ENCODE results near the gene MPV17. TPM values are rescaled to one million over a fixed set of nuclear protein-coding genes. Genes with fewer than 3 reads are reported as not detected.
A peak's percentile ranks its signal among the peaks of the same experiment; 100 is the strongest.

MPV17 gene, protein sequence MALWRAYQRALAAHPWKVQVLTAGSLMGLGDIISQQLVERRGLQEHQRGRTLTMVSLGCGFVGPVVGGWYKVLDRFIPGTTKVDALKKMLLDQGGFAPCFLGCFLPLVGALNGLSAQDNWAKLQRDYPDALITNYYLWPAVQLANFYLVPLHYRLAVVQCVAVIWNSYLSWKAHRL
- 75.9 TPM for polyA plus RNA-seq (2013, experiment 1 of 2)
- polyA plus RNA-seq (2013, experiment 2 of 2): 63.6 TPM

DNA sequence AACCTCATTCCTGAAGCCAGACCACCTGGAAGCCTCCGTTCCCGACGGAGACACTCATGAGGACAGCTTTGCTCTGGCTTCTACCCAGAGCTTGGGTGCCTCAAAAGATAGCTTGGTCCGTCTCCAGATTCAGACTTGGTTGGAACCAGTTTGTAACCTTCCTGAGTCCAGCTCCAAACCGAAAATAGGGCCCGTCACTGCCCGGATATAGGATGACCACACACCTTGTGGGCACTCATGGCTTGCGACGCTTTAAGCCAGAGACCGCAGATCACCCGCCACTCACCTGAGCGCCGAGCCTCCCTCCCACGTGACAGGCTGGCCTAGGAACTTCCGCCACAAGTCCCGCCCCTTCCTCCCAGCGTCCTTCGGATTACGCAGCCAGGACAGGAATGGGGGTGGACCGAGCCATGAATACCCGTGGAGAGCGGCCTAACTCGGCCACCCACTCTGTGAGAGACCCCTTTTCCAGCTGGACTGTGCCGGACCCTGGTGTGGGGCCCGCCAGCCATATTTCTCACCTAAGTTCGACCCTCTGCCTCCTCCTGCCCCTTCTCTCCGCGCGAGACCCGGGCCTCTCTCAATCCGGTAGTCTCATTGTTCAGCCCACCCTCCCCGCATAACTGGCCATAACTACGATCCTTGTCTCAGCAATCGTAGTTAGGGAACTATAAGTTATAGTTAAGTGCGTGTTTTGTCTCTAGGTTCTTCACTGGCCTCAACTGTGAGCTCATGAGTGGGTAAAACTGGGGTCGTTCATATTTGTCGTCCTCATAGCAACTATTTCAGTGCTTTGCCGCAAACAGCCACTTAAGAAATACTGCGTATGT is at the start of gene MPV17:
Gene MPV17, minus strand, starts transcription at position 332 of the 830 bp plus-strand sequence. CDS start 580 bp downstream, outside the sequence.
- peaks cover 16% of the 10 kb centered on the region for H3K36me3 ChIP-seq (ENCODE audit: control insufficient read depth, insufficient read depth, low read length)
- no peaks in the 10 kb centered on the region for H3K9me3 ChIP-seq (ENCODE audit: control insufficient read depth, low read length)
- 2 to 3% methylated on average over 24 to 33 of the region's 39 CpGs for WGBS, 2 experiments (ENCODE audit: insufficient coverage in 2 of 2)
- peak within 1 kb of the TSS; percentile 89 for H3K4me3 ChIP-seq (ENCODE audit: extremely low read depth, insufficient read depth, low read length, poor library complexity, severe bottlenecking)
- H3K27ac ChIP-seq (ENCODE audit: low read depth, low read length, severe bottlenecking): peak within 1 kb of the TSS; percentile 97
- peaks cover 17% of the 10 kb centered on the region for H3K4me1 ChIP-seq (ENCODE audit: control insufficient read depth, insufficient read depth, low read length, poor library complexity, severe bottlenecking)

DNA sequence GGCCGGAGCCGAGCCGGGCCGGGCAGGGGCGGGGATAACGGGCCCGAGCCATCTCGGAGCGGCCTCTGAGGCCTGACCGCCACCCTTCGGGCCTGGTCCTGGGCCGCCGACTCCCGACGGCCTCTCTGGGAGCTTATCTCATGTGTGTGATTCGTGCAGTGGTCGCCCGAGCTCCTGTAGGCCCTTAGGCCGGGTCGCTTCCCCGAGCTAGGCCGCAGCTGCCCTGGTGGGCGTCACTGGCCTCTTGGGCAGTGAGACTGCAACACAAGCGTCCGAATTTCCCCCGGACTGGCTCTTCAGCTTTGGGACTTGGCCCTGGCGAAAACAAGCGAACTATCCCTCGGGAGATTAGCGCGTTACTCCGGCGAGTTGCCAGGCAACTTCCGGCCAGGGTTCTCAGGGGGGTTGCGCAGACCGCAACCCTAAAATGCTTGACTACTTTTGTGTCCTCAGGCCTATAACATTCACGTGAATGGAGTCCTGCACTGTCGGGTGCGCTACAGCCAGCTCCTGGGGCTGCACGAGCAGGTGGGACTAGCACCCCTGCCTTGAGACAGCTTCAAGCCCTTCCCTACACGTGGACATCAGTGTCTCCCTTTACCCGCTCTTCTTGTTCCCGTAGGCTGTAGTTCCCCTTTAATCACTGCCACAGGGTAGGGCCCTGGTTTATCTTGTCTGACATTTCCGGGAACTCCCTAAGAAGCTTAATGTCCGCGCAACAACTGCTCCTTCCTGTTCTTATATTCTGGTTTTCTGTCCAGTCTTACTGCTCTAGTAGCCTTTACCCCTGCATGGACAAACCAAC is 48.1 kb upstream of the MPV17 start:
- Histone ChIP-seq H3K36me3 (ENCODE audit: control insufficient read depth, insufficient read depth, low read length) (peaks cover 72% of the 10 kb centered on the region), H3K27ac (ENCODE audit: low read depth, low read length, severe bottlenecking) (peak overlapping the region; percentile 78), H3K4me1 (ENCODE audit: control insufficient read depth, insufficient read depth, low read length, poor library complexity, severe bottlenecking) (peaks cover 6% of the 10 kb centered on the region), H3K4me3 (ENCODE audit: extremely low read depth, insufficient read depth, low read length, poor library complexity, severe bottlenecking) (peak overlapping the region; percentile 97), H3K9me3 (ENCODE audit: control insufficient read depth, low read length) (no peaks in the 10 kb centered on the region)
- WGBS, 2 experiments (ENCODE audit: insufficient coverage in 2 of 2): 5 to 6% methylated on average over 45 to 46 of the region's 46 CpGs

DNA sequence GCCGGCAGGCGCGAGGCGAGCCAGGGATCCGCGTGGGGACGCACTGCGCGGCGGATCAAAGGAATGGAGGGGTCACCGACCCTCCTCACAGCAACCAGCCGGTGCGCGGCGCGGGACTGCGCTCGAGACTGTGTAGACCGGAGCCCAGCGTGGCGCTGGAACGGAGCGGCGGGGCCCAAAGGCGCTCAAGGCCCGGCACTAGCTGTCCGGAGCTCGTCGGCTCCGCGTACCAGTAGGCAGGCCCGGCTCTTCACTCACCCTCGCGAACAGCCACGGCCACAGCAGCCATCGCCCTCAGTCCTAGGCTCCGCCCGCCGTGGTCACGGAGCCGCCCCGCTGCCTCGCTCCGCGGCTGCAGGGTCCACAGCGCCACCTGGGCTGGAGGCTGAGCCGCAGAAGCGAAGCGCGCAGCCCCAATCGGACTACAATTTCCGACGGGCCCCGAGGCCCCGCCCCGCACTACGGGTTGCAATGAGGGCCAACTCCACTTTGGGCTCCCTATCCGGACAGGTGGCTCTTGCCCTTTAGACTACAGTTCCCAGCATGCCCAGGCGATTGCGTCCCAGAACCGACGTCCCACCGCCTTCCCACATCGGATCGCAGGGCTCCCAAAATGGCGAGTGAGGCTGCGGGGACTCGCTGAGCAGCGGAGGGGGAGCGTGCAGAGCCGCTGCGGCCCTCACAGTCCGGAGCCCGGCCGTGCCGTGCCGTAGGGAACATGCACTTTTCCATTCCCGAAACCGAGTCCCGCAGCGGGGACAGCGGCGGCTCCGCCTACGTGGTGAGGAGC is 47.3 kb upstream of the MPV17 start, which contains the start of the genes EIF2B4 and SNX17:
Gene EIF2B4, minus strand, starts transcription at position 313 of the 790 bp plus-strand sequence. Its CDS starts 24 bp downstream, at position 289.
Gene SNX17, plus strand, starts transcription at position 591 of the 790 bp plus-strand sequence. Its CDS starts 128 bp downstream, at position 719.
- H3K36me3 ChIP-seq (ENCODE audit: control insufficient read depth, insufficient read depth, low read length): peaks cover 72% of the 10 kb centered on the region
- 0% methylated on average over 70 to 85 of the region's 85 CpGs for WGBS, 2 experiments (ENCODE audit: insufficient coverage in 2 of 2)
- peak within 1 kb of the TSS; percentile 78 for H3K27ac ChIP-seq (ENCODE audit: low read depth, low read length, severe bottlenecking)
- H3K4me1 ChIP-seq (ENCODE audit: control insufficient read depth, insufficient read depth, low read length, poor library complexity, severe bottlenecking): peaks cover 6% of the 10 kb centered on the region
- H3K9me3 ChIP-seq (ENCODE audit: control insufficient read depth, low read length): no peaks in the 10 kb centered on the region
- H3K4me3 ChIP-seq (ENCODE audit: extremely low read depth, insufficient read depth, low read length, poor library complexity, severe bottlenecking): peak within 1 kb of the TSS; percentile 97

DNA sequence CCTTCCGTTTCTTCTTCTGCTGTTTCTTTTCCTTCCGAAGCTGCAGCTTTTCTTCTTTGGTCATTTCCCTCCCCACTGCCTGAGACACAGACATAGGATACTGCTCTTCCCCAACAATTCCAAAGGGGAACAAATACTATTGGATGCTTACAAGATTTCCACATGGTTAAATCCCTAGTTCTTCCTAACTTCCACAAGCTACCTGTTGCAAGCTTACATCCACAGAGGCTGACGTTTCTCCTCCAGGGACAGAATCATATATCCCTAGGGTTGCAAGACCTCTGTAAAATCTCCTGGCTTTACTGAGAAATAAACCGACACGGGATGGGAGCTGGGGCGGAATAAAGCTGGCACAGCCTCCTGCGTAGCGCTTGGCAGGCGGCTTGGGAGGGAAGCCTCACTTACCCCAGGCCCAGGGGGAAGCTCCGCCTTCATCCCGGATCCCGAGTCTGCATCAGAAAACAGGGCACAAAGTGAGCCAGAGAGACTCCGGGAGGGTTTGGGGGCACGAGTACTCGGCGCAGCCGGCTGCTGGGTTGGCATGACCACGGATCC is 46.7 kb upstream of the MPV17 start:
- Histone ChIP-seq H3K9me3 (ENCODE audit: control insufficient read depth, low read length) (no peaks in the 10 kb centered on the region), H3K36me3 (ENCODE audit: control insufficient read depth, insufficient read depth, low read length) (peaks cover 72% of the 10 kb centered on the region), H3K27ac (ENCODE audit: low read depth, low read length, severe bottlenecking) (peak overlapping the region; percentile 76), H3K4me3 (ENCODE audit: extremely low read depth, insufficient read depth, low read length, poor library complexity, severe bottlenecking) (peak overlapping the region; percentile 97), H3K4me1 (ENCODE audit: control insufficient read depth, insufficient read depth, low read length, poor library complexity, severe bottlenecking) (peaks cover 6% of the 10 kb centered on the region)
- WGBS, 2 experiments (ENCODE audit: insufficient coverage in 2 of 2): 2 to 6% methylated on average over 17 to 18 of the region's 18 CpGs

DNA sequence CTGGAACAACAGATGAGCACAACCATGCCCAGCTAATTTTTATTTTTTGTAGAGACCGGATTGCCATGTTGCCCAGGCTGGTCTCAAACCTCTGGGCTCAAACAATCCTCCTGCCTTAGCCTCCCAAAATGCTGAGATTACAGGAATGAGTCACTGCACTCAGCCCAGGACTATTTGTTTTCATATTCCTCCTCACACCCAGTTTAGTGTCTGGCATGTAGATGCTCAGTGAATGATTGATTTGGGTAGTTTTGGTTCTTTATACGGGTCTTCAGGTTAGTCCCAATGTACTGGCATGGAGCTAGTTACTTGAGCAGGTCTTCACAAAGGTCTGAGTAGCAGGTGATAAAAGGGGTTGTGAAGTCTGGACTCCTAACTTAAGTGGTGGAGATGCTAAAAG is 41.0 kb upstream of the MPV17 start:
- Histone ChIP-seq H3K4me1 (ENCODE audit: control insufficient read depth, insufficient read depth, low read length, poor library complexity, severe bottlenecking) (no peaks in the 10 kb centered on the region), H3K4me3 (ENCODE audit: extremely low read depth, insufficient read depth, low read length, poor library complexity, severe bottlenecking) (no peak overlapping the region), H3K9me3 (ENCODE audit: control insufficient read depth, low read length) (no peaks in the 10 kb centered on the region), H3K36me3 (ENCODE audit: control insufficient read depth, insufficient read depth, low read length) (peaks cover 75% of the 10 kb centered on the region), H3K27ac (ENCODE audit: low read depth, low read length, severe bottlenecking) (no peak overlapping the region)
- WGBS, 2 experiments (ENCODE audit: insufficient coverage in 2 of 2): 88 to 100% methylated on average over 1 to 2 of the region's 2 CpGs

DNA sequence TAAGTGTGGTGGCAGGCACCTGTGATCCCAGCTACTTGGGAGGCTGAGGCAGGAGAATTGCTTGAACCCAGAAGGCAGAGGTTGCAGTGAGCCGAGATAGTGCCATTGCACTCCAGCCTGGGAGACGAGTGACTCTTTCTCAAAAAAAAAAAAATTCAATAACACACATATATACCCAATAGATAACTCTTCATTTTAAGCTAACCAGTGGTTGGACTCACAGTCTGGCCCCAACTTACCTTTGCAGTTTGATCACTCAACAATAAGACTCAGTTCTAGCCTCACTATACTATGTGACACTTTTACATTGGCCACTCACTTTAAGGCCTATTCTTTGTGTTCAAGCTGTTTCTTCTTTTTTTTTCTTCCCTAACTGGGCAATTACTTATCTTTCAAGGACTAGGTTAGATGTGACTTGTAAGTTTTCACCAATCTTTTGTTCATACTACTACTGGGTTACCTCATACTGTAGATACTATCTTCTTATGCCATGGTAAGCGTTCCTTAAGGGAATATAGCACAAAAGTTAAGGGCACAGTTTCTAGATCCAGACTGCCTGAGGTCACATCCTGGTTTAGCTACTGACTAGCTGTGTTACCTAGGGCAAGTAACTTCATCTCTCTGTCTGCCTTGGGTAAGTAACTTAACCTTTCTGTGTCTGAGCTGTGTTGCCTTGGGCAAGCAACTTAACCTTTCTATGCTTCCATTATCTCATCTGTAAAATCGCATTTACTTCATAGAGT is 40.0 kb upstream of the MPV17 start:
- WGBS, 2 experiments (ENCODE audit: insufficient coverage in 2 of 2): 92 to 100% methylated on average over 1 to 3 of the region's 4 CpGs

DNA sequence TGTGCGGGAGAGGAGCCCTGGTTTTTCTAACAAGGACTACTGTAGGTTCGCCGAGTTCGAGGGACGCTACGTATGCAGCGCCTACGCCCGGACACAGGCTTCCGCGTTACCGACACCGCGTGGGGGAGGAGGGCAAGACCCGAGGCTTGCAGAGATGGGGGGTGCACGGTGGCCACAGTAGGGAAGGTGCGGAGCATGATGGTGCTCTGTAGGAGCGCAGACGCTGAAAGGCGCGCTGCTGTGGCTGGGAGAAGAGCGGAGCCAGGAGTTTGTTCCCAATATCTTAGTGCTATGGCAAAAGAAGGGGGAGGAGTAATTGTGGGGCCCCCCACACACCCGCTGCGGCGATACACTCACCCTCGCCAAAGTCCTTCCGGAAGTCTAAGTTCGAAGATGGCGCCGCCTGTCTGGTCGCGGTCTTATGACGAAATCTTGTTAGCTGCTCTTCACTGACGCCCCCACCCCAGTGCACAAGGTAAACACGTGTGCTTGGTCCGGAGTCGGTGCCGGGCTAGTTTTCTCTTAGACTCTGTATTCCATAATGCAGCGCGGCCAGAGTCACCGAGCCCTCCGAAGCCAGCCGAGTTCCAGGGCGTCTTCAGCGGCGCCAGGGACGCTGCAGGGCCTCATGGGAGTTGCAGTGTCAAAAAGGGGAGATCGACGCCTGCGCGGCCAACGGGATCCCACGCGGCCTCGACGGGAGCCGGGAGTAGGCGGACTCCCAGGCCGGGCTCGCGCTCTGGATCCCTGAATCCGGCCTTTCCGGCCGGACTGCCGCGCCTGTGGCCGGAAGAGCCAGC is 33.7 kb upstream of the MPV17 start, which contains the start of gene GTF3C2:
Gene GTF3C2, minus strand, starts transcription at position 383 of the 800 bp plus-strand sequence. CDS start 13,210 bp downstream, outside the sequence.
- Histone ChIP-seq H3K4me3 (ENCODE audit: extremely low read depth, insufficient read depth, low read length, poor library complexity, severe bottlenecking) (peak within 1 kb of the TSS; percentile 94), H3K27ac (ENCODE audit: low read depth, low read length, severe bottlenecking) (peak within 1 kb of the TSS; percentile 96), H3K36me3 (ENCODE audit: control insufficient read depth, insufficient read depth, low read length) (peaks cover 23% of the 10 kb centered on the region), H3K9me3 (ENCODE audit: control insufficient read depth, low read length) (peaks cover 11% of the 10 kb centered on the region), H3K4me1 (ENCODE audit: control insufficient read depth, insufficient read depth, low read length, poor library complexity, severe bottlenecking) (peaks cover 13% of the 10 kb centered on the region)
- 0 to 1% methylated on average over 52 to 62 of the region's 67 CpGs for WGBS, 2 experiments (ENCODE audit: insufficient coverage in 2 of 2)

More for the DNA sequence above, 40.0 kb upstream of the MPV17 start:
- no peaks in the 10 kb centered on the region for H3K4me1 ChIP-seq (ENCODE audit: control insufficient read depth, insufficient read depth, low read length, poor library complexity, severe bottlenecking)
- peaks cover 70% of the 10 kb centered on the region for H3K36me3 ChIP-seq (ENCODE audit: control insufficient read depth, insufficient read depth, low read length)
- H3K9me3 ChIP-seq (ENCODE audit: control insufficient read depth, low read length): peaks cover 8% of the 10 kb centered on the region
- H3K27ac ChIP-seq (ENCODE audit: low read depth, low read length, severe bottlenecking): no peak overlapping the region
- H3K4me3 ChIP-seq (ENCODE audit: extremely low read depth, insufficient read depth, low read length, poor library complexity, severe bottlenecking): no peak overlapping the region

DNA sequence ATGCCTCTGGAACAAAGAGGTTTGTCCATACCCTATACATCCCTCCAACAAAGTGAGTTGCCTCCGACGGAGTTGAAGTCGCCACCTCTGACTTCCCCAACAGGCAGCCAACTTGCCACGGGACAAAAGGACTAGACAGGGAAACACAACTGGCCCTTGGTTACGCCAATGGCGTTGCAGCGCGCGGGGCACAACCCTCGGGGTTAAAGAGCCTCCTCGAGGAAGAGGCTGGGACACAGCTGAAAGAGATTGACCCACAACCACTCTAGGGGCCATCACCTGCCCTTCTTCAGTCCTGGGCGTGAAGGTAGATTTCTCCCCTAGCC is 33.1 kb upstream of the MPV17 start:
- Histone ChIP-seq H3K27ac (ENCODE audit: low read depth, low read length, severe bottlenecking) (peak overlapping the region; percentile 96), H3K4me3 (ENCODE audit: extremely low read depth, insufficient read depth, low read length, poor library complexity, severe bottlenecking) (peak overlapping the region; percentile 94), H3K4me1 (ENCODE audit: control insufficient read depth, insufficient read depth, low read length, poor library complexity, severe bottlenecking) (peaks cover 13% of the 10 kb centered on the region), H3K36me3 (ENCODE audit: control insufficient read depth, insufficient read depth, low read length) (peaks cover 29% of the 10 kb centered on the region), H3K9me3 (ENCODE audit: control insufficient read depth, low read length) (peaks cover 11% of the 10 kb centered on the region)
- WGBS, 2 experiments (ENCODE audit: insufficient coverage in 2 of 2): 0 to 2% methylated on average over 11 to 12 of the region's 12 CpGs

DNA sequence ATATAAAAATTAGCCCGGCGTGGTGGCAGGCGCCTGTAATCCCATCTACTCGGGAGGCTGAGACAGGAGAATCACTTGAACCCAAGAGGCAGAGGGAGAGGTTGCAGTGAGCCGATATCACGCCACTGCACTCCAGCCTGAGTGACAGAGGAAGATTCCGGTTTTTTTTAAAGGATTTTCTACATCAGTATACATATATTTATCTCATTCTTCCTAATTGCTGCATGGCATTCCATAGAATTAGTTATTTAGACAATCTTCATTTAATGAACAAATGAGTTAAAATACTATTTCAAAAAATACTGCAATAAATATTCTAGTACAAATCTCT is 31.7 kb upstream of the MPV17 start:
- Histone ChIP-seq H3K9me3 (ENCODE audit: control insufficient read depth, low read length) (peaks cover 11% of the 10 kb centered on the region), H3K27ac (ENCODE audit: low read depth, low read length, severe bottlenecking) (no peak overlapping the region), H3K4me1 (ENCODE audit: control insufficient read depth, insufficient read depth, low read length, poor library complexity, severe bottlenecking) (peaks cover 13% of the 10 kb centered on the region), H3K36me3 (ENCODE audit: control insufficient read depth, insufficient read depth, low read length) (peaks cover 30% of the 10 kb centered on the region), H3K4me3 (ENCODE audit: extremely low read depth, insufficient read depth, low read length, poor library complexity, severe bottlenecking) (no peak overlapping the region)
- 88 to 93% methylated on average over 5 of the region's 7 CpGs for WGBS, 2 experiments (ENCODE audit: insufficient coverage in 2 of 2)
